ENCODE results near the gene EFCAB6. TPM values are rescaled to one million over a fixed set of nuclear protein-coding genes. Genes with fewer than 3 reads are reported as not detected.

Gene EFCAB6
- total RNA-seq, 1 experiment from 2014 or later, result 2.5 TPM

DNA sequence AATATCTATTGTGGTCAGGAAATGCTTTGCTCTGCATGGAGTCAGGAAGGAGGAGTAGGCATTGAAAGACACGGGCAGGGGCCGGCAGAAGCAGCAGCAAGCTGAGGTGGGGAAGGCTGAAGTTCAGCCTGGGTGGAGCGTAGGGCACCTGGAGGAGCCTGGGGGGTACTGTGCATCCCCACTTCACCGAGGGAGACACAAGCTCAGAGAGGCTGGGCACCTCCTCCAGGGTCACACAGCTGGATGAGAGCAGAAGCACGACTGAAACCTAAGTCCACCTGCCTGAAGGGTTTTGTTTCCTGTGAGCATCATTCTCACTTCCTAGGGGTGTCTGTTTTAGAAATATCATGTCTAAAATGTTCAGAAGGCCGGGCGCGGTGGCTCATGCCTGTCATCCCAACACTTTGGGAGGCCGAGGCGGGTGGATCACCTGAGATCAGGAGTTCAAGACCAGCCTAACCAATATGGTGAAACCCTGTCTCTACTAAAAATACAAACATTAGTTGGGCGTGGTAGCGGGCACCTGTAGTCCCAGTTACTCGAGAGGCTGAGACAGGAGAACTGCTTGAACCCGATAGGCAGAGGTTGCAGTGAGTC is 262.0 kb downstream of the EFCAB6 start:
- TF ChIP-seq, protein P1, sequence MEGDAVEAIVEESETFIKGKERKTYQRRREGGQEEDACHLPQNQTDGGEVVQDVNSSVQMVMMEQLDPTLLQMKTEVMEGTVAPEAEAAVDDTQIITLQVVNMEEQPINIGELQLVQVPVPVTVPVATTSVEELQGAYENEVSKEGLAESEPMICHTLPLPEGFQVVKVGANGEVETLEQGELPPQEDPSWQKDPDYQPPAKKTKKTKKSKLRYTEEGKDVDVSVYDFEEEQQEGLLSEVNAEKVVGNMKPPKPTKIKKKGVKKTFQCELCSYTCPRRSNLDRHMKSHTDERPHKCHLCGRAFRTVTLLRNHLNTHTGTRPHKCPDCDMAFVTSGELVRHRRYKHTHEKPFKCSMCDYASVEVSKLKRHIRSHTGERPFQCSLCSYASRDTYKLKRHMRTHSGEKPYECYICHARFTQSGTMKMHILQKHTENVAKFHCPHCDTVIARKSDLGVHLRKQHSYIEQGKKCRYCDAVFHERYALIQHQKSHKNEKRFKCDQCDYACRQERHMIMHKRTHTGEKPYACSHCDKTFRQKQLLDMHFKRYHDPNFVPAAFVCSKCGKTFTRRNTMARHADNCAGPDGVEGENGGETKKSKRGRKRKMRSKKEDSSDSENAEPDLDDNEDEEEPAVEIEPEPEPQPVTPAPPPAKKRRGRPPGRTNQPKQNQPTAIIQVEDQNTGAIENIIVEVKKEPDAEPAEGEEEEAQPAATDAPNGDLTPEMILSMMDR (conservative IDR thresholded peaks at IDR 0.05), result no peak
- no peak for TF ChIP-seq EZH2 (IDR thresholded peaks at IDR 0.05; ENCODE audit: low read depth)
- Histone ChIP-seq H3K79me2 (ENCODE audit: low read depth) (no peaks in the 10 kb centered on the region), H3F3A (ENCODE audit: insufficient read depth, low read depth) (no peaks in the 10 kb centered on the region), H3K27me3 (ENCODE audit: insufficient read depth, low read depth) (peaks cover 98% of the 10 kb centered on the region), H3K4me2 (no peak overlapping the region), H3K36me3 (ENCODE audit: low read depth) (no peaks in the 10 kb centered on the region), H3K9me3 (ENCODE audit: insufficient read depth, low read depth) (no peaks in the 10 kb centered on the region), H4K20me1 (ENCODE audit: insufficient read depth) (no peaks in the 10 kb centered on the region), H3K27ac (no peak overlapping the region), H2AFZ (no peak overlapping the region), H3K4me1 (replicated peaks; ENCODE audit: insufficient read depth) (no peaks in the 10 kb centered on the region), H3K4me3 (no peak overlapping the region), H3K9me2 (ENCODE audit: insufficient read depth) (no peaks in the 10 kb centered on the region)
- intact Hi-C loops (cut with micrococcal nuclease; ENCODE audit: unreplicated experiment), result no loop called here
- POLR2A ChIA-PET (ENCODE audit: unreplicated experiment), result no interaction called here
- CTCF ChIA-PET, result no interaction called here
- no peak for DNase-seq
- BruUV-seq (replicated peaks), result no TSS peak

DNA sequence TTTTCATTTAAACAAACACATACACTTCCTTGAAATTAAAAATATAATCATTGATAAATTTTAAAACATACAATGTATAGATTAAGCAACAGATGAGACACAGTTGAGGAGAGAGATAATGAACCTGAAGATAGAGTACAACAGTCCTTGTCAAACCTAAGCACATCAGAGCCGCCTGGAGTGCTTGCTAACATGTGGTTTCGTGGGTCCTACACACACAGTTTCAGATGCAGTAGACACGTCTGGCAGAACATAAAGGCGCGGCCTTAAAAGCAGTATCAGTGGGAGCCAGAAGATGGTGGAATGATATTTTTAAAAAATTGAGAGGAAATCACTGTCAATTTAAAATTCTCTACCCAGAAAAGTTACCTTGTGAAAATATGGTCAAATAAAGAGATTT is 265.9 kb downstream of the EFCAB6 start:
- intact Hi-C loops (cut with micrococcal nuclease; ENCODE audit: unreplicated experiment), result no loop called here
- H3K4me3 ChIP-seq, result no peak overlapping the region
- H3K9me2 ChIP-seq (ENCODE audit: insufficient read depth), result no peaks in the 10 kb centered on the region
- H3K27me3 ChIP-seq (ENCODE audit: insufficient read depth, low read depth), result peaks cover 98% of the 10 kb centered on the region
- BruUV-seq (replicated peaks), result no TSS peak
- no peak overlapping the region for H3K27ac ChIP-seq
- H3F3A ChIP-seq (ENCODE audit: insufficient read depth, low read depth), result no peaks in the 10 kb centered on the region
- no peak for DNase-seq
- no peaks in the 10 kb centered on the region for H3K4me1 ChIP-seq (replicated peaks; ENCODE audit: insufficient read depth)
- no peaks in the 10 kb centered on the region for H3K36me3 ChIP-seq (ENCODE audit: low read depth)
- H3K9me3 ChIP-seq (ENCODE audit: insufficient read depth, low read depth), result no peaks in the 10 kb centered on the region
- no peaks in the 10 kb centered on the region for H4K20me1 ChIP-seq (ENCODE audit: insufficient read depth)
- no peak overlapping the region for H2AFZ ChIP-seq
- no peaks in the 10 kb centered on the region for H3K79me2 ChIP-seq (ENCODE audit: low read depth)
- H3K4me2 ChIP-seq, result no peak overlapping the region
- TF ChIP-seq, protein P1 (conservative IDR thresholded peaks at IDR 0.05), result no peak
- TF ChIP-seq EZH2 (IDR thresholded peaks at IDR 0.05; ENCODE audit: low read depth), result no peak
- ChIA-PET CTCF (no interaction called here), POLR2A (ENCODE audit: unreplicated experiment) (no interaction called here)

DNA sequence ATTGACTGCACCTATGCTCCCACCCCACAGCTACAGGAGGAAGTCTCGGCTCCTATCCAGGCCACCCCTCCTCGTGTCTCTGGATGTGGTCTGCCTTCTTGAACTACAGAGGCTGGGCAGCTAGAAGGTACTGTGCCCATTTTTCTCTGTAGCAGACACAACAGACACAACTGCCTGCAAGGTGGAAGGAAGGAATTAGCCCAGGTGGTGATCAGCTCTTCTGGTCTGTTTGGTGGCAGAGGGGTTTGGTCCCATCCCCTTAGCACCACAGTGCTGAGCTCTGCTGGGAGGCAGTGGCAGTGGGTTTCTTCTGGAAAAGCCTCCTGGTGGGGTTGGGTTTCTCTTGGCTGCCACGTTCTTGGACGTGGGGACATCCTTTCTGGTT is 267.8 kb downstream of the EFCAB6 start:
- Histone ChIP-seq H2AFZ (no peak overlapping the region), H3K4me1 (replicated peaks; ENCODE audit: insufficient read depth) (no peaks in the 10 kb centered on the region), H3K4me2 (no peak overlapping the region), H3K9me2 (ENCODE audit: insufficient read depth) (no peaks in the 10 kb centered on the region), H4K20me1 (ENCODE audit: insufficient read depth) (no peaks in the 10 kb centered on the region), H3K4me3 (no peak overlapping the region), H3K36me3 (ENCODE audit: low read depth) (no peaks in the 10 kb centered on the region), H3K27me3 (ENCODE audit: insufficient read depth, low read depth) (peaks cover 98% of the 10 kb centered on the region), H3K9me3 (ENCODE audit: insufficient read depth, low read depth) (no peaks in the 10 kb centered on the region), H3F3A (ENCODE audit: insufficient read depth, low read depth) (no peaks in the 10 kb centered on the region), H3K79me2 (ENCODE audit: low read depth) (no peaks in the 10 kb centered on the region), H3K27ac (no peak overlapping the region)
- intact Hi-C loops (cut with micrococcal nuclease; ENCODE audit: unreplicated experiment), result no loop called here
- ChIA-PET POLR2A (ENCODE audit: unreplicated experiment) (no interaction called here), CTCF (no interaction called here)
- no TSS peak for BruUV-seq (replicated peaks)
- no peak for DNase-seq
- no peak for TF ChIP-seq EZH2 (IDR thresholded peaks at IDR 0.05; ENCODE audit: low read depth)
- TF ChIP-seq, protein P1 (conservative IDR thresholded peaks at IDR 0.05), result no peak

All from PC-9 (cell line).